Activated naive CD8-positive, alpha-beta T cell treated with anti-CD3 and anti-CD28 coated beads, Interleukin-2, amount 50 U/mL, for 24 hours (primary cell): ENCODE data around the gene PEX10.

ENCODE experiments used
- ATAC-seq: fragments of 150-1000 bp; cut with Tn5 transposase; one replicate; pipeline ENCODE4 v1.10.0; 2021
- DNase-seq: peaks from one replicate; pipeline ENCODE4 v3.0.0; 2021
- H3K27ac Mint-ChIP-seq: one replicate; pipeline ENCODE4 v1.8.0; 2021; ENCODE audit warnings: mild to moderate bottlenecking, mixed read lengths
- H3K27me3 Mint-ChIP-seq: one replicate; pipeline ENCODE4 v1.8.0; 2021; ENCODE audit warnings: mixed read lengths
- H3K36me3 Mint-ChIP-seq: one replicate; pipeline ENCODE4 v1.8.0; 2021; ENCODE audit warnings: low read depth, mixed read lengths
- H3K4me1 Mint-ChIP-seq: one replicate; pipeline ENCODE4 v1.8.0; 2021; ENCODE audit warnings: mixed read lengths
- H3K4me3 Mint-ChIP-seq: one replicate; pipeline ENCODE4 v1.8.0; 2021; ENCODE audit warnings: mild to moderate bottlenecking, moderate library complexity, mixed read lengths
- H3K9me3 Mint-ChIP-seq: one replicate; pipeline ENCODE4 v1.8.0; 2021; ENCODE audit warnings: mixed read lengths

Gene PEX10

GRCh38 chr1:2419416-2419815 is 7.1 kb upstream of the PEX10 start:
- ATAC-seq (no peak), DNase-seq (no peak)
- no peaks in the 10 kb centered on the region for H3K36me3 Mint-ChIP-seq
- H3K4me1 Mint-ChIP-seq: peaks cover 23% of the 10 kb centered on the region
- peaks cover 8% of the 10 kb centered on the region for H3K9me3 Mint-ChIP-seq
- no peak overlapping the region for H3K27ac Mint-ChIP-seq
- H3K4me3 Mint-ChIP-seq: no peak overlapping the region
- H3K27me3 Mint-ChIP-seq: no peaks in the 10 kb centered on the region

DNA sequence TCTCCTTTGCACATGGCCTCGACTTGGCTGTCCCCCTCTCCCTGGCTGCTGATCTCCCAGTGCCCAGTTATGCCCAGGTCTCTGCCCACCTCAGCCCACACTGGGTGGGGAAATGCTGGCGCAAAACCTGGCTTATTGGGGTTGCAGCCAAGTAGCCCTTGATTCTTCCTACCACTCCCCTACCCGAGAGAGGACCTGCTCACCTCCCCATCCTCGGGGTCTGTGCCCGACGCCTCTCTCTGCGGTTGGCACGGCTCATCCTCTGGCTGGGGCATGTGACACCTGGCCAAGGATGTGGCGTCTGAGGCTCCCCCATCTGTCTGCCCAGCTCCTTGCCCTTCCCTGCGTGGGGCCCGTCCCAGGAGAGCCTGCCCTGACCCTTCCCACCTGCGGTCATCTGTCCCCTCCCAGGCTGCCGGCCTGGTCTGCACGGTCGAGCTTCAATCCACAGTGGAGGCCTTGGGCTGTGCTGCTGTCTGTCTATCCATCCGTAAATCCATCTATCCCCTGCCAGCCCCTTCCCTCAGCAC is 6.5 kb upstream of the PEX10 start:
- H3K4me1 Mint-ChIP-seq: peaks cover 29% of the 10 kb centered on the region
- H3K27ac Mint-ChIP-seq: no peak overlapping the region

DNA sequence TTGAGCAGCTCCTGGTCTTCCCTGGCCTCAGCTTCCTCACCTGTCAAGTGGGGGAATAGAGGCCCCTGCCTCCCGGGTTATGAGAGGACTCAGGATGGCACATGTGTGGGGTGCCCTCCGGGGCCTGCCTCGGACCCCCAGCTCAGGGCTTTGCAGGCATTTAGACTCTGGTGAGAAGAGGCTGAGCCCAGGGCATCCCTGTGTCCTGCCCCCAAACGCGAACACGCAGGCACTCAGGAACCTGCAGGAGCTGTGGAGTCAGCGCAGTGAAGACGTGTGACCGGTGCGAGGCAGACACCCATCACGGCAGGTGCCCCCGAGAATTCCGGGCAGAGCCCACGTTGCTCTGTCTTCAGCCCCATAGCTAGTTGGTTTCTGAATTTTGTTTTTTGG is 5.5 kb upstream of the PEX10 start:
- Mint-ChIP-seq H3K36me3 (peaks cover 3% of the 10 kb centered on the region), H3K27me3 (no peaks in the 10 kb centered on the region), H3K4me3 (no peak overlapping the region), H3K4me1 (peaks cover 30% of the 10 kb centered on the region), H3K27ac (no peak overlapping the region), H3K9me3 (peaks cover under 1% of the 10 kb centered on the region)
- ATAC-seq: no peak
- DNase-seq: no peak

More for the DNA sequence above, 6.5 kb upstream of the PEX10 start:
- Mint-ChIP-seq H3K36me3 (peaks cover 3% of the 10 kb centered on the region), H3K27me3 (no peaks in the 10 kb centered on the region), H3K4me3 (no peak overlapping the region), H3K9me3 (peaks cover 8% of the 10 kb centered on the region)
- ATAC-seq: no peak
- DNase-seq: no peak

DNA sequence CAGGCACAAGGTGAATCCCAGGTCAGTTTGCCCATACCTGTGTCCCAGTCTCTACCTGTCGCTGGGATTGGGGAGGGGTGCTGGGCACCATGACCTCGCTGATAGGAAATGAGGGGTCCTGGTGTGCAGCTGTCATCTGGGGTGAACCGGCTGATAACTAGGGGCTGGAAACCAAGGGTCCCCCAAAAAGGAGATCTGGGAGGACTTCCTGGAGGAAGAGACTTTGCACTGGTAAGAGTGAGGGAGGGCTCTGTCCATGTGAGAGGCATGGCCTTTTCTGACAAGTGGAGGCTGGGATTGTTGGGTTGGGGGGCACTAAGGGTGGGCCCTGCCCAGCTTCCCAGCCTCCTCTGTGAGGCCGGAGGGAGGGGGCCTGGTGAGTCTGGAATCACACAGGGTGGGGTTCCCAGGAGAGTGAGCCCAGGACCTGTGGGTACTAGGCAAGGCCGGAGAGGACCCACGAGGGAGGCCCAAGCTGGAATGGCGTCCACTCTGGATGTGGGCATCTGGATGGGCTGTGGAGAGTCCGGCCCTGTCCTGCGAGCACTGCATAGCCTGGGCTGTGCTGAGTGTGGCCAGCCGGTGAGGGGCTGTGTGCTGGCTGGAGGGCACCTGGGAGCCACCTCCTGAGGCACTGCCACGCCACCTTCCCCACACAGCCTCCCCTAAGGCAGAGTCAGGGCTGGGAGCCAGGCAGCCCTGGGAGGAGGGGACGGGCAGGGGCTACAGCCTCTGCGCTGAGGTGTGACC is 4.9 kb upstream of the PEX10 start:
- no peak overlapping the region for H3K27ac Mint-ChIP-seq
- no peak for DNase-seq
- peaks cover 30% of the 10 kb centered on the region for H3K4me1 Mint-ChIP-seq
- peaks cover 3% of the 10 kb centered on the region for H3K36me3 Mint-ChIP-seq
- peak overlapping the region; percentile 70 for H3K4me3 Mint-ChIP-seq
- no peaks in the 10 kb centered on the region for H3K27me3 Mint-ChIP-seq
- H3K9me3 Mint-ChIP-seq: no peaks in the 10 kb centered on the region
- ATAC-seq: no peak

- Mint-ChIP-seq H3K36me3 (peaks cover 3% of the 10 kb centered on the region), H3K4me3 (peak overlapping the region; percentile 70), H3K27ac (peak overlapping the region; percentile 74), H3K4me1 (peaks cover 32% of the 10 kb centered on the region), H3K9me3 (no peaks in the 10 kb centered on the region), H3K27me3 (no peaks in the 10 kb centered on the region)
- ATAC-seq: no peak
- DNase-seq: peak; percentile 41
These were observed 4.0 kb upstream of the PEX10 start for GRCh38 chr1:2416403-2416802.

- H3K27me3 Mint-ChIP-seq: no peaks in the 10 kb centered on the region
- H3K9me3 Mint-ChIP-seq: no peaks in the 10 kb centered on the region
- peak overlapping the region; percentile 70 for H3K4me3 Mint-ChIP-seq
- ATAC-seq (no peak), DNase-seq (peak; percentile 55)
- H3K36me3 Mint-ChIP-seq: peaks cover 6% of the 10 kb centered on the region
- peak overlapping the region; percentile 68 for H3K27ac Mint-ChIP-seq
- H3K4me1 Mint-ChIP-seq: peaks cover 37% of the 10 kb centered on the region
These were observed 3.4 kb upstream of the PEX10 start for GRCh38 chr1:2415801-2416208.

DNA sequence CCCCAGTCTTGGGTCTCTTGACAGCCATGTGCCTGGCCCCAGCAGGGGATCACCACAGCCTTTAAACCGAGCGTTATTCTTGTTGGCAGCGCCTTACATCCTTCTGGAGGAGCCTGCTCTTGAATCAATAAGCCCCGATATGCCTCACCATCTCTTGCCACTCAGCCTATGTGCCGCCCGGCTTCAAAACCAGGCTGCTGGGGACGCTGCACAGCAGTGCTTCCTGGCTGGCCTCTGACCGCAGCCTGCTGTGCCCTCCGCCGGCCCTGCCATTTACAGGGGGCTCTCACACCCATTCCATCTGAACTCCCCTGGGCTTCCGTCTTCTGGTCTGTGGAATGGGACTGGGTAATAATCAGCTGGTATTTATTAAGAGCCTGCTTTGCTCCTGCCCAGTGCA is 3.0 kb upstream of the PEX10 start:
- H3K27ac Mint-ChIP-seq: peak overlapping the region; percentile 68
- ATAC-seq: no peak

DNA sequence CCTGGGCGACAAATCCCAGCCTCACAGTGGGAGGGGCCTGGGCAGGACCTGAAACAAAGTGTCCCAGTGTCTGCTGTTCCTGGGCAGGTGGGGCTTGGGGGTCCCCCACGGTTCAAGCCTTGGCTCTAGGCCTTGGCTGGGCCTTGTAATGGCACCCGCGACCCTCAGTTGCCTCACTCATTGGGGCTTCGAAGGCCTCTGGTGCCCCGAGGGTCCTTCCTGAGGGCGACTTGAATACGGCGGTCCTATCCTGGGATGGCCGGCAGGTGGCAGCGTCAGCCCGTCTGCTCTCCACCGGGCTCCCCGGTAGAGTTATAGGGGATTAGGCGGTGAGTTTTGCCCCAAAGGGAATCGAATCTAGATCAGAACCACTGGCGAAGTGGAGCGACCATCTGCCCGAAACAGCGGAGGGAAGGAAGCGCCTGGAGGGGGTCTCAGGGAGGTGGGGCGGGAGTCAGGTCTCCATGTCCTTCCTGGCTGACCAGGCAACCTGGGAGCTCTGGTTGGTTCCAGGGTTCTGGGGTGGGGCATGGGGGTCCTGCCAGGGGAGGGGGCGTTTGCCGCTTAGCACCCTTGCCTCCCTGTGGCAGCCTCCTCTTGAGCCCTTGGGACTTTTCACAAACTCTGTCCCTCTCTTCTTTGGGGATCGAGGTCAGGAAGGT is 2.1 kb upstream of the PEX10 start:
- Mint-ChIP-seq H3K27me3 (no peaks in the 10 kb centered on the region), H3K36me3 (peaks cover 6% of the 10 kb centered on the region), H3K27ac (peak overlapping the region; percentile 88), H3K4me3 (peak overlapping the region; percentile 87), H3K9me3 (no peaks in the 10 kb centered on the region), H3K4me1 (peaks cover 41% of the 10 kb centered on the region)
- peak; percentile 24 for ATAC-seq
- DNase-seq: peak; percentile 85

More for the DNA sequence above, 3.0 kb upstream of the PEX10 start:
- no peaks in the 10 kb centered on the region for H3K27me3 Mint-ChIP-seq
- no peak for DNase-seq
- peaks cover 41% of the 10 kb centered on the region for H3K4me1 Mint-ChIP-seq
- peak overlapping the region; percentile 70 for H3K4me3 Mint-ChIP-seq
- no peaks in the 10 kb centered on the region for H3K9me3 Mint-ChIP-seq
- peaks cover 6% of the 10 kb centered on the region for H3K36me3 Mint-ChIP-seq

GRCh38 chr1:2413495-2414296 is 1.3 kb upstream of the PEX10 start:
- no peaks in the 10 kb centered on the region for H3K27me3 Mint-ChIP-seq
- H3K4me1 Mint-ChIP-seq: peaks cover 41% of the 10 kb centered on the region
- no peaks in the 10 kb centered on the region for H3K9me3 Mint-ChIP-seq
- peak; percentile 50 for DNase-seq
- peak overlapping the region; percentile 87 for H3K4me3 Mint-ChIP-seq
- peak; percentile 9 for ATAC-seq
- H3K36me3 Mint-ChIP-seq: peaks cover 8% of the 10 kb centered on the region
- peak overlapping the region; percentile 88 for H3K27ac Mint-ChIP-seq

DNA sequence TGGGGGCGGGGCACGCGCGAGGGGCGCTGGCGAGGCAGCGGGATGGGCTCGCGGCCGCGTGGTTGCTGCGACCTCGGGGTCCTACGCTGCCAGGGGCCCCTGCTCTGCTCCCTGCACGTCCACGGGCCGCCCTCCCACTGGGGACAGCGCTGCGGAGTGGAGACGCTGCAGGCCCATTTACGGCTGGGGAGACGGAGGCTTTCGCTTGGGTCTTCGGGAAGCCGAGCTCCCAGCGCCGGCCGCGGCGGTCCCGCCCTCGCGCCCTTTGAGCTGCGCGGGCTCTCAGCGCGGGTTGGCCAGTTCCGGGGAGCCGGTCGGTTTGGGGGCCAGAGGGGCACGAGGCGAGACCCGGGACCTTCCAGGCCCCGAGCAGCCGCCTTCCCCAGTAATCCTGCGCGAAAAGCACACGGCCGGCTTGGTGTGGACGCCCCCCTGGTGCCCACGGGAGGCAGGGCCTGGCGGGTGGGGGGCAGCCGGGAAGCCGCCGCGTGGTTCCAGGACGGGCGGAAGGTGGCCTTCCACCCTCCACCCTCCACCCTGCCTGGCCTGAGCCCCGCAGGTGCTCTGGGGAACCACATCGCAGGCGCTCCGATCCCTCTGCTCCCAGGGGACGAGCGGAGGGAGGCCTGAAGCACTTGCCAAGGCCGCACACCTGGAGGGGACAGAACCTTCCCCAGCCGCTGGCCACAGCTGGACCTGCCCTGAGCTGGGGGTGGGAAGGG is 570 bp upstream of the PEX10 start:
- Mint-ChIP-seq H3K4me1 (peaks cover 41% of the 10 kb centered on the region), H3K4me3 (peak overlapping the region; percentile 87), H3K27ac (peak overlapping the region; percentile 88), H3K9me3 (no peaks in the 10 kb centered on the region), H3K36me3 (peaks cover 8% of the 10 kb centered on the region), H3K27me3 (no peaks in the 10 kb centered on the region)
- DNase-seq (peak; percentile 28), ATAC-seq (peak; percentile 21)

GRCh38 chr1:2411801-2412394 is 466 bp downstream of the PEX10 start:
- ATAC-seq: peak; percentile 39

GRCh38 chr1:2409745-2410144 is 2.6 kb downstream of the PEX10 start:
- Mint-ChIP-seq H3K9me3 (no peaks in the 10 kb centered on the region), H3K36me3 (peaks cover 16% of the 10 kb centered on the region), H3K27ac (no peak overlapping the region), H3K4me3 (no peak overlapping the region), H3K4me1 (peaks cover 21% of the 10 kb centered on the region), H3K27me3 (no peaks in the 10 kb centered on the region)
- DNase-seq (no peak), ATAC-seq (no peak)

More at GRCh38 chr1:2411801-2412394, 466 bp downstream of the PEX10 start:
- no peak for DNase-seq
- Mint-ChIP-seq H3K9me3 (no peaks in the 10 kb centered on the region), H3K27me3 (no peaks in the 10 kb centered on the region), H3K27ac (peak overlapping the region; percentile 89), H3K36me3 (peaks cover 9% of the 10 kb centered on the region), H3K4me1 (peaks cover 38% of the 10 kb centered on the region), H3K4me3 (peak overlapping the region; percentile 87)

- no peak for DNase-seq
- Mint-ChIP-seq H3K36me3 (peaks cover 16% of the 10 kb centered on the region), H3K4me3 (no peak overlapping the region), H3K9me3 (no peaks in the 10 kb centered on the region), H3K27ac (no peak overlapping the region), H3K27me3 (no peaks in the 10 kb centered on the region), H3K4me1 (peaks cover 12% of the 10 kb centered on the region)
- ATAC-seq: no peak
These were observed 3.5 kb downstream of the PEX10 start for GRCh38 chr1:2408859-2409276.
